HCT116 (cell line): ENCODE data around the gene ATG16L1. TPM values are rescaled to one million over a fixed set of nuclear protein-coding genes. Genes with fewer than 3 reads are reported as not detected.

Experiments
- ATAC-seq: fragments of 200-7000 bp; cut with Tn5 transposase; 2 replicates; pipeline ENCODE4 v1.9.1; 2020; ENCODE audit warnings: mild to moderate bottlenecking, moderate library complexity
- BruUV-seq: library from RNA; stranded (reverse); fragments of 400-500 nt; replicated peaks from 2 replicates; lab custom pipeline; 2021; lab: Mats Ljungman, UMichigan
- CTCF ChIA-PET: fragments of 300-600 bp; sonication (Branson Sonifier 250); formaldehyde crosslinking; loops from one replicate; lab custom pipeline; 2021; ENCODE audit warnings: antibody characterized with exemption; lab: Charles Lee
- POLR2A ChIA-PET: fragments of 300-600, 350-600 bp; sonication (Branson Sonifier 250); formaldehyde crosslinking; loops from one replicate; lab custom pipeline; 2021; ENCODE audit warnings: antibody characterized with exemption; lab: Charles Lee
- RAD21 ChIA-PET, 2 experiments: fragments of 300-600 bp; sonication (Branson Sonifier 250); formaldehyde crosslinking; loops; one replicate each; lab custom pipeline; 2023; ENCODE audit warnings: low total read pairs in 2 of 2; ENCODE audit not compliant: uncharacterized antibody in 2 of 2, unreplicated experiment in 2 of 2, low non-redundant PET in 1 of 2; lab: Charles Lee
- DNase-seq: peaks from one replicate; pipeline ENCODE4 v3.0.0-alpha.2; 2010; ENCODE audit warnings: low read depth, low spot score
- H2AFZ ChIP-seq: fragments of 200-600 bp; shearing (Covaris generic), sonication (generic); 2 replicates; pipeline ENCODE4 v1.6.1; 2017; ENCODE audit warnings: low read depth, mixed run types, mixed read lengths, antibody characterized with exemption, low read length; ENCODE audit not compliant: poor library complexity, severe bottlenecking
- H3K27ac ChIP-seq: 2 replicates; pipeline ENCODE4 v1.5.1; 2012; ENCODE audit warnings: low read depth, low read length
- H3K27me3 ChIP-seq: fragments of 200-600 bp; sonication (generic); 2 replicates; pipeline ENCODE4 v1.6.1; 2016; ENCODE audit warnings: mixed run types, low read length, mixed read lengths; ENCODE audit not compliant: insufficient read depth
- H3K36me3 ChIP-seq, 2 experiments: fragments of 200-500 bp in 1 of 2; fragments of 200-600 bp in 1 of 2; sonication (Bioruptor generic) in 1 of 2; sonication (generic) in 1 of 2; 2 replicates each; pipeline versions ENCODE4 v1.5.1 to v1.6.1; 2014 to 2016; ENCODE audit warnings: low read length in 2 of 2, inconsistent platforms in 1 of 2, mixed read lengths in 1 of 2, mixed run types in 1 of 2; ENCODE audit not compliant: insufficient read depth in 2 of 2, control insufficient read depth in 1 of 2
- H3K4me1 ChIP-seq, 2 experiments: fragments of 200-600 bp in 1 of 2; sonication (generic) in 1 of 2; 2 replicates each; pipeline versions ENCODE4 v1.5.1 to v1.6.1; 2012 to 2017; ENCODE audit warnings: low read length in 2 of 2, inconsistent platforms in 1 of 2, mild to moderate bottlenecking in 1 of 2, mixed read lengths in 1 of 2, mixed run types in 1 of 2, moderate library complexity in 1 of 2; ENCODE audit not compliant: insufficient read depth in 2 of 2, control insufficient read depth in 1 of 2
- H3K4me2 ChIP-seq: fragments of 200-600 bp; sonication (generic); 2 replicates; pipeline ENCODE4 v1.6.1; 2017; ENCODE audit warnings: mixed run types, low read length, mixed read lengths
- H3K4me3 ChIP-seq, 2 experiments: fragments of 200-600 bp in 1 of 2; sonication (generic) in 1 of 2; replicated peaks in 1 of 2; 2 replicates each; pipeline ENCODE4 v1.5.1; 2011 to 2016; ENCODE audit warnings: low read length in 2 of 2, control low read depth in 1 of 2, low read depth in 1 of 2, mild to moderate bottlenecking in 1 of 2, mixed read lengths in 1 of 2, mixed run types in 1 of 2
- H3K79me2 ChIP-seq: fragments of 200-600 bp; sonication (generic); 2 replicates; pipeline ENCODE4 v1.6.1; 2017; ENCODE audit warnings: mild to moderate bottlenecking, mixed run types, low read length, moderate library complexity, mixed read lengths; ENCODE audit not compliant: insufficient read depth
- H3K9ac ChIP-seq: fragments of 200-600 bp; sonication (generic); 2 replicates; pipeline ENCODE4 v1.6.1; 2016; ENCODE audit warnings: low read length, mixed read lengths
- H3K9me2 ChIP-seq: fragments of 200-600 bp; sonication (generic), shearing (Covaris generic); 2 replicates; pipeline ENCODE4 v1.6.1; 2017; ENCODE audit warnings: mixed run types, mild to moderate bottlenecking, moderate library complexity; ENCODE audit not compliant: insufficient read depth
- H3K9me3 ChIP-seq, 2 experiments: fragments of 200-500 bp in 1 of 2; fragments of 200-600 bp in 1 of 2; sonication (Bioruptor generic) in 1 of 2; sonication (generic) in 1 of 2; 2 replicates each; pipeline ENCODE4 v1.6.1; 2014 to 2017; ENCODE audit warnings: low read length in 2 of 2, mixed read lengths in 2 of 2, inconsistent platforms in 1 of 2, low read depth in 1 of 2, mild to moderate bottlenecking in 1 of 2, mixed run types in 1 of 2, moderate library complexity in 1 of 2; ENCODE audit not compliant: control insufficient read depth in 1 of 2, insufficient read depth in 1 of 2
- H4K20me1 ChIP-seq: fragments of 200-600 bp; sonication (generic), shearing (Covaris generic); 2 replicates; pipeline ENCODE4 v1.6.1; 2017; ENCODE audit warnings: mixed run types, mild to moderate bottlenecking, moderate library complexity; ENCODE audit not compliant: insufficient read depth
- EZH2 ChIP-seq: fragments of 200-600 bp; sonication (generic); IDR thresholded peaks from 2 replicates; pipeline ENCODE4 v1.6.1; 2017; ENCODE audit warnings: antibody characterized with exemption, mixed run types
- FOSL1 ChIP-seq: IDR thresholded peaks from 2 replicates; pipeline ENCODE4 v1.6.1; 2012; ENCODE audit warnings: low read depth
- RAD21 ChIP-seq: IDR thresholded peaks from 2 replicates; pipeline ENCODE4 v1.6.1; 2012; ENCODE audit warnings: low read depth, mild to moderate bottlenecking
- SRF ChIP-seq: IDR thresholded peaks from 2 replicates; pipeline ENCODE4 v1.6.1; 2012; ENCODE audit warnings: low read depth
- ZFX ChIP-seq: fragments of 450-650 bp; IDR thresholded peaks from 2 replicates; pipeline ENCODE4 v1.6.1; 2017
- ZNF274 ChIP-seq: fragments of 200-500 bp; sonication (Bioruptor generic); IDR thresholded peaks from 2 replicates; pipeline ENCODE4 v1.6.1; 2014; ENCODE audit warnings: mild to moderate bottlenecking, low read depth, low read length, inconsistent platforms
- intact Hi-C: fragments of 100-400 bp; cut with micrococcal nuclease; formaldehyde crosslinking; loops from 2 replicates; pipeline ENCODE4 v1.10.0; 2022
- total RNA-seq: library from RNA; stranded (reverse); gene quantifications from one replicate; pipeline ENCODE4 v1.2.1, GENCODE V29; 2021; ENCODE audit not compliant: unreplicated experiment

Gene ATG16L1
- total RNA-seq, 1 experiment from 2014 or later: 43.4 TPM

DNA sequence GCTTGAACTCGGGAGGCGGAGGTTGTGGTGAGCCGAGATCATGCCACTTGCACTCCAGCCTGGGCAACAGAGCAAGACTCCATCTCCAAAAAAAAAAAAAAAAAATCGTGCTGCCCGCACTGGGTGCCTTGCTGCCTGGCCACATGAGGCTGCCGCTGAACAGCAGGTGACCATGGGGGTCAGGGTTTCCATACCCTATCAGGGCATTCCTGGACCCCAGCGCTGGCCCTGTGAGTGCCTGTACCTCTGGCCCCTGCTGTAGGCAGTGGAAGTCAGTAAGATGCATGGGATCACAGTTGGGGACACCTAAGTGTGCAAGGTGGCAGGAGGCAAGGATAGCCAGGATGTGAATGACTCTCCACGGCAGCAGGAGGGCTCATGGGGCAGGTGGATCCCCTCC, 75.0 kb downstream of the ATG16L1 start:
- Histone ChIP-seq H2AFZ (no peak overlapping the region), H3K4me1 (peaks cover 0 to 12% of the 10 kb centered on the region in 2 experiments; a peak in 1 of 4 replicates), H3K27ac (no peak overlapping the region), H3K27me3 (no peaks in the 10 kb centered on the region), H3K9me2 (no peaks in the 10 kb centered on the region), H4K20me1 (no peaks in the 10 kb centered on the region), H3K9me3 (no peaks in the 10 kb centered on the region), H3K36me3 (no peaks in the 10 kb centered on the region), H3K79me2 (no peaks in the 10 kb centered on the region), H3K4me2 (no peak overlapping the region), H3K9ac (no peak overlapping the region), H3K4me3 (no peak overlapping the region)
- no TSS peak for BruUV-seq
- TF ChIP-seq SRF (no peak), RAD21 (no peak), FOSL1 (no peak), ZNF274 (no peak), ZFX (no peak)
- POLR2A ChIA-PET: no interaction called here
- CTCF ChIA-PET: interaction anchor here (1.4 kb wide), 1 partner anchor 117 kb away, joined by 3 read pairs; no protein-coding TSS in a partner anchor
- DNase-seq: no peak
- no peak for ATAC-seq
- intact Hi-C loops: no loop called here
- RAD21 ChIA-PET: no interaction called here

DNA sequence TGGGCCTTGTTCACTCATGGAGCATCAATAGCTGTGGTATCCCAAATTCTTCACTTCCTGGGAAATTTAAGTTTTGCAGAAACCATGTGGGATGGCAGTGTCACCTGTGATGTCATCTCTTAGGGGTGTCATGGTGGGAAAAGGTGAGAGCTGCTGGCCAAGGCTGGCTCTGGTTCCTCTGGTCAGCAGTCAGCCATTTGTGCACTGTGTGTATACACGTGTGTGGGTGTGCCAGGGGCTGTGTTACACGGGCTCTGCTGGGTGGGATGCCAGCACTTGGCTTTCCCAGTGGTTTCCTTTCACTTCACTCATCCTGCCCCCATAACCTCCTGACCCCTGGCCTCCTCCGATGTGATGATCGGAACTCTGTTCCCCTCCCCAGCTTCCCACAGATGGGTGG, 77.4 kb downstream of the ATG16L1 start:
- no peaks in the 10 kb centered on the region for H3K9me2 ChIP-seq
- CTCF ChIA-PET: no interaction called here
- no peaks in the 10 kb centered on the region for H3K9me3 ChIP-seq
- H2AFZ ChIP-seq: peak overlapping the region; percentile 18
- intact Hi-C loops: no loop called here
- H3K9ac ChIP-seq: no peak overlapping the region
- RAD21 ChIA-PET: interaction anchor here in 1 of 2 experiments (0.7 kb wide), 1 partner anchor 25 kb away, joined by 4 read pairs; no protein-coding TSS in a partner anchor
- H3K79me2 ChIP-seq: no peaks in the 10 kb centered on the region
- no peak overlapping the region for H3K4me2 ChIP-seq
- H3K4me1 ChIP-seq: peaks cover 0 to 12% of the 10 kb centered on the region in 2 experiments; a peak in 1 of 4 replicates
- H4K20me1 ChIP-seq: no peaks in the 10 kb centered on the region
- H3K27ac ChIP-seq: no peak overlapping the region
- no peak overlapping the region for H3K4me3 ChIP-seq
- DNase-seq: no peak
- no TSS peak for BruUV-seq
- POLR2A ChIA-PET: no interaction called here
- ATAC-seq: no peak
- no peak for TF ChIP-seq EZH2
- H3K36me3 ChIP-seq: no peaks in the 10 kb centered on the region
- H3K27me3 ChIP-seq: no peaks in the 10 kb centered on the region
